Activated T-cell treated with anti-CD3 and anti-CD28 coated beads, Interleukin-2, amount 50 U/mL, for 1 hour (primary cell): ENCODE results near the gene PIM1.
"Not testable (repeated sequence)": the region's sequence is repeated elsewhere in the genome, so short reads cannot be mapped to it uniquely, and the experiment has no call there.

ENCODE experiments used
- DNase-seq: peaks from one replicate; pipeline ENCODE4 v3.0.0-alpha.2; 2020

Gene PIM1

GRCh38 chr6:37194886-37195285 lies 24.9 kb downstream of the PIM1 start:
- not testable (repeated sequence) for DNase-seq

GRCh38 chr6:37196451-37196850 lies 26.5 kb downstream of the PIM1 start:
- not testable (repeated sequence) for DNase-seq

GRCh38 chr6:37200085-37200484 lies 30.1 kb downstream of the PIM1 start:
- DNase-seq: no peak

GRCh38 chr6:37201726-37202125 lies 31.8 kb downstream of the PIM1 start:
- no peak for DNase-seq

- no peak for DNase-seq
These were observed 33.0 kb downstream of the PIM1 start for GRCh38 chr6:37202788-37203491.

GRCh38 chr6:37204014-37204751 lies 34.2 kb downstream of the PIM1 start:
- no peak for DNase-seq

GRCh38 chr6:37205175-37205996 lies 35.4 kb downstream of the PIM1 start:
- DNase-seq: no peak

- DNase-seq: no peak
These were observed 36.0 kb downstream of the PIM1 start for GRCh38 chr6:37205997-37206340.

GRCh38 chr6:37206622-37207021 lies 36.7 kb downstream of the PIM1 start:
- no peak for DNase-seq

- peak; percentile 89 for DNase-seq
These were observed 38.0 kb downstream of the PIM1 start for GRCh38 chr6:37207903-37208456.

- DNase-seq: no peak
These were observed 38.8 kb downstream of the PIM1 start for GRCh38 chr6:37208793-37209192.

GRCh38 chr6:37209461-37210205 lies 39.7 kb downstream of the PIM1 start:
- peak; percentile 62 for DNase-seq

- peak; percentile 56 for DNase-seq
These were observed 40.5 kb downstream of the PIM1 start for GRCh38 chr6:37210313-37210968.

GRCh38 chr6:37212268-37212667 lies 42.3 kb downstream of the PIM1 start:
- DNase-seq: no peak

- DNase-seq: no peak
These were observed 48.1 kb downstream of the PIM1 start for GRCh38 chr6:37218061-37218460.

GRCh38 chr6:37218511-37218910 lies 48.6 kb downstream of the PIM1 start:
- no peak for DNase-seq

- no peak for DNase-seq
These were observed 51.7 kb downstream of the PIM1 start for GRCh38 chr6:37221585-37222124.

GRCh38 chr6:37222125-37222967 lies 52.4 kb downstream of the PIM1 start:
- DNase-seq: peak; percentile 73

GRCh38 chr6:37222992-37223391 lies 53.0 kb downstream of the PIM1 start:
- no peak for DNase-seq
